ENCODE measurements around the gene SATB2.

The SATB2 gene

DNA sequence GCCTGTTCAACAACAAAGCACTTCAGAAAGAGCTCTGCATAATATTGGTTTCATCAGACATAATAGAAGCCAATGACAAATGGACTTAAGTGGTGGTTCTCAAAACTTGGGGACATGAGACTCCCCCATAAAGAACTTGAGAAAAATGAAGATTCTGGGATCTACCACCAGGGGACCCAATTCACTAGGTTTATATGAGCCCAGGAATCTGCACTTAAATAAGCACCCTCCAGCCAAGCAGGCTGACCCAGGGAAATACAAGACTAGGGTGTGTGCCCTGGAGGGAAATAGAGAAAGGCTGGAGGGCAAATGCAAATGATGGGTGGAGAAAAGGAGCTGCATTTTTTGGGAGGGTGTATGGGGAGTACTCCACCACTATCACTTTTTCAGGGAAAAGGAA, 52.5 kb downstream of the SATB2 start:
- no peak for DNase-seq (ENCODE audit: low read depth in 3 of 3)

GRCh38 chr2:199404841-199405240, 52.9 kb downstream of the SATB2 start:
- DNase-seq (ENCODE audit: low read depth in 3 of 3), result no peak

DNA sequence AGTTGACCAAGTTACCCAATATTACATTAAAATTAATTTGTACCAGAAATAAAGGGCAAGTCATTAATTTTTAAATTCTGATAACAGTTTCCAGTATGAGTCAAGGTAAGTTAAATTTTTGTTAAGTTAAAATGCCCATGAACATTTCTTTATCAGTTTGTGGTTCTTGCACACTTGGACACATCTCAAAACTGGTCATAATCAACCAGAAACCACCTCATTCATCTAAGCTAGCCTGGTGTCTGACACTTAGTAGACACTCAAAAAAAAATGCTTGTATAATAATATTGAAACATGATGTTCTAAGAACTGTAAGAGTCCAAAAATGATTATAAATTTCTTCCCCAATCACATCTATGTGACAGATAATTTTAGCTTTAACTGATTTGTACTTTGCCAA, 62.4 kb downstream of the SATB2 start:
- DNase-seq (ENCODE audit: low read depth in 3 of 3), result no peak

- no peak for DNase-seq (ENCODE audit: low read depth in 3 of 3)
Observed at GRCh38 chr2:199392363-199392762, 65.4 kb downstream of the SATB2 start.

DNA sequence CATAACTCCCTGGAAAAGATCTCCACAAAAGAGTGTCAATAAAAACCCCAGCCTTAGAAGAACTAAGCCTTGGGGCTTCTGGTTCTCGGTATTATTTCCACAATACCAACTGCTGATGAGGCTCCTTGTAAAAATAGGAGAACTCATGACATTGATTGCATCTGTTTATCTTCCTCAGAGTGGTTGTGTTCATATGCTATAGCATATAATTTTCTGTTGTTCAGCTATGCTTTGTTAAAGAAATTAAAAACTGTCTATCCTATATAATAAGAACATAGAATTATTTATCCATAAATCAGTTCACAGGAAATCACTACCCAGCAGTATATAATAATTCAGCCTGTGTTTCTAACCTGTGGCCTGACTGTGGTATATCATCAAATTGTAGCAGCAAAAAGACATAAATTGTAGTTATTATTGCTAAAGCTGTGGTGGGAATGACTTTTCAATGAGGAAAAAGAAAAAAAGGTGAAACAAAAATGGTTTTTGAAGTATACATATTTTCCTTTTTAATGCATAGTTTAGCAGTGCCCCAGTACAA, 68.9 kb downstream of the SATB2 start:
- DNase-seq (ENCODE audit: low read depth in 3 of 3), result no peak

DNA sequence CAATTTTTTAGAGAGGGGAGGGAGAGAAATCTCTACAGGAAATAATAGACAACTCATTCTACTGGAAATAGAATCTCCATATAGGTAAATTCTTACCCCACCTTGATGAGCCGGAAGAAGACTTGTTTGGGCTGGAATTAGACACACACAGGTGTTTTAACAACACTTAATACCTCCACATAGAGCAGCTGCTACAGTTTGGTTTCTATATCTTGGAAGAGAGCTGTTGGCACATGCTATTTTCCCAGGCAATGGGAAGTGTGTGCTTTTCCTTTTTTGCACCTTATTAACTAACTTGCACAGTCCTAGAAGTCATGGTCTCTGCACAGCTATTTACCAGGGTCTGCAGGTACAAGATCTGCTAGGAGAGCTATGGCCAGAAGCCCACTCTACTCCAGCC, 73.7 kb downstream of the SATB2 start:
- no peak for DNase-seq (ENCODE audit: low read depth in 3 of 3)

DNA sequence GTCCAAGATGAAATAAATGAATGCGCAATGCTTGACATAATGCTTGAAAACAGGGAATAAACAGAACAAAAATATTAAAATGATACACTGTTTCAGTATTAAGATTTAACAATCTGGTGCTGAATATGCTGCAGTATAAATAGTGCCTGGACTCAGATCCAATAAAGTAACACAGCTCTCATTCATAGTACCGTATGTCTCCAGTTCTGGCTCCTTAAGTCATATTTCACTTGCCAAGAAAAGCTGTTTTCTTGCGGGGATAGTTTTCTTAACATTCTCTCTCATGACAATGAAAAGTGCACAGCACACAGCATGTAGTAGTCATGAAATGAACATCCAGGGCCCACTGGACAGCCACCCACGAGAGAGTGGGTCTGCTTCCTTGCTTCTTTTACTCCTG, 74.7 kb downstream of the SATB2 start:
- no peak for DNase-seq (ENCODE audit: low read depth in 3 of 3)

DNA sequence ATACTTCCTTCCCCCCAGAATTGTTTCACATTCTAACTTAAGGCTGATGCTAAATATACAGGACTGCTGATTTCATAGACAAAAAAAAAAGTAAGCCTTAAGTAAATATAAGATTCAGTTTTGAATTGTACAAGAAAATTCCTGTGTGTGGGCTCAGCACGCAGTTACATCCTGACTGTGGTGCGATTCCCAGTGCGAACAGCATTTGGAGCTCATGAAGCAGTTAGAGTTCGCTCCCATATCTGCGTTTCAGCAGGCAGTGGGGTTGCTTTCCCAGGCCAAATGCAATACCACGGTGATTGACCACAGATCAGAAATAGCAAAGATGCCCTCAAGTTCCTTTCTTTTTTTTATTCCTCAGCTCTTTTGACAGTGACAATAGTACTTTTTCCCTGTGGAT, 75.6 kb downstream of the SATB2 start:
- DNase-seq (ENCODE audit: low read depth in 3 of 3), result no peak

- DNase-seq (ENCODE audit: low read depth in 3 of 3), result no peak
Observed at GRCh38 chr2:199381531-199381930, 76.2 kb downstream of the SATB2 start.

DNA sequence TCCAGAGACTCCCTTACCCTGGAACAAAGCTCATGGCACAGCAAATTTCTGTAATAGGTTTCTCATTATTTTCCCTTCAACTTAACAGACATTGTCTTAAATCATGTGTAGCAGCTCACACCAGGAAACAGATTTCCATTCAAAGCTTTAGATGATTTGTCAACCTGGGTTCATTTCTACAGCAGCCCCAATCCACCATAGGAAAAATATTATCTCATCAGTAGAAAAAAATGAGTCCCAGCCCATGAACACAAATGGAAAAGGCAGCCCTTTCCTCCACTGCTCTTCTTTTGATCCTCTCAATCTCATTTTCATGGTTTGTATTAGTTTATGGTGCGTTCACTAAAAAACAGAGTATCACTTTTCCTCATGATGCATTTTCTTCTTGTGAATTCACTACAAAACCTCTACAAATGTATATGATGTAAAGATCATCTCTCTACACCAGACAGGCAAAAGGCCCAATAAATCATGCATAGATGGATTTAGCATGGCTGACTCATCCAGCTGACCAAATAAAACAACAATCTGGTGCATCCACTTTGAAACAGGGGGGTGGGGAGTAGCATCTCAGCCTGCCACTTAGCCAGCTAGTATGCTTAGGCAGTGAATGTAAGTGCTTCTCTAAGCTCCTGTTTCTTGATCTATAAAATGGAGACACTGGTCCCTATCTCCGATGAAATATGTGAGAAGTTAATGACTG, 78.6 kb downstream of the SATB2 start:
- DNase-seq (ENCODE audit: low read depth in 3 of 3), result no peak

DNA sequence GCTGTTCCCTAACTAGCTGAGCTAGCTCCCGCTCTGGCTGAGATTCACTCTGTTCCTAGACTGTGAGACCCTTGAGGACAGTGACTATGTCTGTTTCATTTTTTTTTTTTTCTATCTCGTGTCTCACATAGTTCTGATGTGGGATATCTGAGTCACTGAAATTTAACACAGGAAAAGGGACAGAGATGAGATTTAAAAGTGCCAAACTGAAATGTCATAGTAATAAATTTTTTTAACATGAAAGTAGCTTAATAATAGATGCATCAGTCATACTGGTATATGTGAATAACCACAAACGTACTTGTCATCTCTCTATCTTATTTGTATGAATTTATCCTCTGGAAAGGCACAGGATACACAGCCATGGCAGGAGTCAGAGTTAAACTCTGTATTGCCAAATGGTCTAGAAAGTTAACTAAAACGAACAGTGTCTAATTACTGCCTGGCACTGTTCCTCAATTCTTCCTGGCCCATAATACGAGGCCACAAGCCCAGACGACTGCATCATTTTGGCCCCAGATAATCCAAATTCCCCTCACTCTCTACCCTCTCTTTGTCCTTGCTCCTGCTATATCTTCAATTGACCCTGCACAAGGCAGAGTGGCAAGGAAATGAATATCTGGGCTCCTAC, 87.5 kb downstream of the SATB2 start:
- no peak for DNase-seq (ENCODE audit: low read depth in 3 of 3)

- no peak for DNase-seq (ENCODE audit: low read depth in 3 of 3)
Observed at GRCh38 chr2:199366406-199366805, 91.3 kb downstream of the SATB2 start.

DNA sequence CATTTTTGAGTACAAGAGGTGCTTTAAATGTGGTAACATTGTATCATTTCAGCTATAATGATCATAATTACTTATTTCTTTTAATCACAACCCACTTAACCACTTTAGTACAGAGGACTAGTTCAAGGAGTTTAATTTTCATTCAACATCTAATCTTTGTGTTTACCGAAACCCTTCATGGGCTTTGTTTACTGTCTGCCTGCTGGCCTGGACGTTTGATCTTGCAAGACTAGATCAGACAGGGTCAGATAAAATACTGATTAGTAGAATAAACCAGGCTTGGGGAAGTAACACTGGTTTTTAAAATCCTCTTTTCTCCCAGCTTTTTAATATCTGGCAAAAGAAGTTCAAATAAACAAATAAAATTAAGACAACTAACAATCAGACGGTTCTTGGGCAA, 93.6 kb downstream of the SATB2 start:
- no peak for DNase-seq (ENCODE audit: low read depth in 3 of 3)

GRCh38 chr2:199356412-199356811, 101.3 kb downstream of the SATB2 start:
- no peak for DNase-seq (ENCODE audit: low read depth in 3 of 3)

- no peak for DNase-seq (ENCODE audit: low read depth in 3 of 3)
Observed at GRCh38 chr2:199348871-199349270, 108.9 kb downstream of the SATB2 start.

- no peak for DNase-seq (ENCODE audit: low read depth in 3 of 3)
Observed at GRCh38 chr2:199344012-199344411, 113.7 kb downstream of the SATB2 start.

DNA sequence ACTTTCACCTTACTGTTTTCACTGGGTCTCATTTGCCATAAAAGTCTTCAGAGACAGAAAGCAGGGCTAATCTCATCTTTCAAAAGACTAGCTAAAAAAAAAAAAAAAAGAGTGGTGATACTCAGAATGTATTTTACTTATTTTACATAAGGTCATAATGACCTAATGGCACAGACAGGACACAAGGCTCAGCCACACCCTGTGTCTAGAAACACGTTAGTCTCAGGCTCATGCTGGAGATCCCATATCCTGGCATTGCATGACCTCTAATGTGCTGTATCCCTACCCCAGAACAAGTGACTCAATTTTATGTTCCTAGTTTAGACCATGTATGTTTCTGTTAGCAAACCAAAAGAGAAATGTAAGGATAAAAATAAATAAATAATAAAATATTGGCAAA, 115.4 kb downstream of the SATB2 start:
- DNase-seq (ENCODE audit: low read depth in 3 of 3), result no peak

DNA sequence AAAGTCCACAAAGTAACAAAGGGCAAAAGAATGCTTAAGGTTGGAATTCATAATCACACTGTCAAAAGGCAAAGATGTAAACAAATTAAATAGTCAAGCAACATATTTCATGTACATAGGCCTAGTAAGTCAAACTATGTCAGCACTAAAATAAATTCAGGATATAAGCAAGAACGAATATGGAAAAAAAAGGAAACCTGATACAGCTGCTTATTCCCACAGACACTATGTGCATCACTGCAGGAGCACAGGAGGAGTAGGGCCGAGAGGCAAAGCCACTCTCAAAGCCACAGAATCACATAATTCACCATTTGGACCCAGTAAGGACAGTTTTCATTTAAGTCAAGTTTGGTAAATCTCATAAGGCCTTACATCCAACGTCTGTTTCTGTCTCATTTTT, 116.6 kb downstream of the SATB2 start:
- no peak for DNase-seq (ENCODE audit: low read depth in 3 of 3)

DNA sequence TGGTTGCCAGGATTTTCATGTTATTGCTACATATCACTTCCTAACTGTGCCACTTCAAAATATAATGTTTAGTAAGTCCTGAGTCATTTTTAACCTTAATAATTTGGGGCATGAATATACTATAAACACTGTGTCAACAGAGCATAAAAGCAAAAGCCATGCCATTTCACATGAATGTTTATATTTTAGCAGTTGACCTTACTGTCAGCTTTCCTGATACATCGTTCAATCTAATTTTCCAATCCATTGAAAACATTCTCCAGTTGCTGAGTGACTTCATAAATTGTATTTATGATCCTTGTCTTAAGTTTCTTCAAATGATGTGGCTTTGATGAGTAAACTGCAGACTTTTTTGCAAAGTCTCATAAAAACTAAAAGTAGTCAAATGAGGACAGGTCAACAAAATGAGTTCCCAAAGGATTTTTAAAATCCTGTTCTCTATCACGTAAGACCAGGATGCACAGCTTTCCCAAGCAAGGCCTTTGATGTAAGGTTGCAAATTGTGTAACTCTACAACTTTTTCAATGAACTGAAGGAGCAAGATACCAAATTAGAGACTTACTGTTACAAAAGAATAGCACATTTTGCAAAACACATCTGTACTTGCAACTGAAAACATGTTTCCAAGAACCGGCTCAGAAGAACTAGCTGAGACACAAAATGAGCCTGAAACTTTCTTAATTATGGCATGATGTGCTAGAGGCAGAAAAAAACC, 117.7 kb downstream of the SATB2 start:
- DNase-seq (ENCODE audit: low read depth in 3 of 3), result no peak

DNA sequence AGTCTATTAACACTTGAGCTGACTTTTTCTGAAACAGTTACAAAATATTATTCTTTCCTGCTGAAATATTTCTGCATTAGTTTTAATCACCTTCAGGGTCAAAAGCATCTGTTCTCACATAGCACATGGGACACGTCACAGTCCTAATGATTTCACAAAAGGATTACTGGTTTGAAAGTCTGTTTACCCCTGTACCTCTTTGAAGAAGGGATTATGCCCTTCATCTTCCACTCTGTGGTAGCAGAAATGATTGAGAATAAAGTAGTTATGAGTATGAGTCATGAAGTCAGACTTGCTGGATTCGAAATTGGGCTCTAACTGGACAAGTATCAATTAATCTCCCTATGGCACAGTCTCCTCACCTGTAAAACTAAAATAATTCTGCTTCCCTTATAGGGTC, 121.2 kb downstream of the SATB2 start:
- no peak for DNase-seq (ENCODE audit: low read depth in 3 of 3)

GRCh38 chr2:199335502-199335901, 122.2 kb downstream of the SATB2 start:
- no peak for DNase-seq (ENCODE audit: low read depth in 3 of 3)

- no peak for DNase-seq (ENCODE audit: low read depth in 3 of 3)
Observed at GRCh38 chr2:199329466-199329865, 128.3 kb downstream of the SATB2 start.

GRCh38 chr2:199329031-199329430, 128.7 kb downstream of the SATB2 start:
- no peak for DNase-seq (ENCODE audit: low read depth in 3 of 3)
